ENCODE data around the gene DSC1. TPM values are rescaled to one million over a fixed set of nuclear protein-coding genes. Genes with fewer than 3 reads are reported as not detected.

Gene DSC1, protein sequence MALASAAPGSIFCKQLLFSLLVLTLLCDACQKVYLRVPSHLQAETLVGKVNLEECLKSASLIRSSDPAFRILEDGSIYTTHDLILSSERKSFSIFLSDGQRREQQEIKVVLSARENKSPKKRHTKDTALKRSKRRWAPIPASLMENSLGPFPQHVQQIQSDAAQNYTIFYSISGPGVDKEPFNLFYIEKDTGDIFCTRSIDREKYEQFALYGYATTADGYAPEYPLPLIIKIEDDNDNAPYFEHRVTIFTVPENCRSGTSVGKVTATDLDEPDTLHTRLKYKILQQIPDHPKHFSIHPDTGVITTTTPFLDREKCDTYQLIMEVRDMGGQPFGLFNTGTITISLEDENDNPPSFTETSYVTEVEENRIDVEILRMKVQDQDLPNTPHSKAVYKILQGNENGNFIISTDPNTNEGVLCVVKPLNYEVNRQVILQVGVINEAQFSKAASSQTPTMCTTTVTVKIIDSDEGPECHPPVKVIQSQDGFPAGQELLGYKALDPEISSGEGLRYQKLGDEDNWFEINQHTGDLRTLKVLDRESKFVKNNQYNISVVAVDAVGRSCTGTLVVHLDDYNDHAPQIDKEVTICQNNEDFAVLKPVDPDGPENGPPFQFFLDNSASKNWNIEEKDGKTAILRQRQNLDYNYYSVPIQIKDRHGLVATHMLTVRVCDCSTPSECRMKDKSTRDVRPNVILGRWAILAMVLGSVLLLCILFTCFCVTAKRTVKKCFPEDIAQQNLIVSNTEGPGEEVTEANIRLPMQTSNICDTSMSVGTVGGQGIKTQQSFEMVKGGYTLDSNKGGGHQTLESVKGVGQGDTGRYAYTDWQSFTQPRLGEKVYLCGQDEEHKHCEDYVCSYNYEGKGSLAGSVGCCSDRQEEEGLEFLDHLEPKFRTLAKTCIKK
- 3.0 TPM for total RNA-seq
- long read RNA-seq, partial matches to known transcripts, result 0 of 1 reads
- long read RNA-seq, other reads (novel, unspliced or antisense), result 1 of 1 reads

DNA sequence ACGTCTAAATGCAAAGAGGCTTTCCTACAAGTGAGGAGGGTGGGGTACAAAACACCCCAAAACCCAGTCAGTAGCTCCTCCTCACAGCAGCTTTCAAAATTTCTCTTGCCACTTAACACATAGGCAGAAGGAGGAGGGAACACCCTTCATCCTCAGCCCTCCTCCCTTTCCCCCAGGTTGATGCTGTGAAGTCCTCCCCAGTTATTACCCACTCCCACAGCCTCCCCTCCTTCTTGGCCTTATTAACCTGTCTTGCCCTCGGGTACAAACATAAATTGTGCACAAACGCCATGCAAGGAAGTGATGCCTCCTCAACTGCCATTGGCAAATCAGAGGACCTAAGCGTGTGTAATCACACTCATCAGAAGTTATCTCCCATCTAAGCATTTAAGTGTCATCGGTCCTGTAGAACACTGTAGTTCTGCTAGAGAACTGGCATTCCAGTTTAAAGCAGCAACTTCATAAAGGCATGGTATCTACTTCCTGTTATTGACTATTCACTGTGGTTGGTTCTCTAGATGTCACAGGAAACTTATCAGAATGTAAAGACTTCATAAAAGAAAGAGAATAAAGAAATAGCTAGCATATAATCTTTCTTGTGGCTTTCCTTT, at the start of gene DSC1:
Gene DSC1 (minus strand): TSS at position 32 of the 611 bp plus-strand sequence. CDS start 262 bp downstream, outside the sequence.
- intact Hi-C loops (cut with DNase I), result loop anchor here (2.0 kb wide), 1 partner anchor 14 kb away; no protein-coding TSS in a partner anchor
- no peak for ATAC-seq

DNA sequence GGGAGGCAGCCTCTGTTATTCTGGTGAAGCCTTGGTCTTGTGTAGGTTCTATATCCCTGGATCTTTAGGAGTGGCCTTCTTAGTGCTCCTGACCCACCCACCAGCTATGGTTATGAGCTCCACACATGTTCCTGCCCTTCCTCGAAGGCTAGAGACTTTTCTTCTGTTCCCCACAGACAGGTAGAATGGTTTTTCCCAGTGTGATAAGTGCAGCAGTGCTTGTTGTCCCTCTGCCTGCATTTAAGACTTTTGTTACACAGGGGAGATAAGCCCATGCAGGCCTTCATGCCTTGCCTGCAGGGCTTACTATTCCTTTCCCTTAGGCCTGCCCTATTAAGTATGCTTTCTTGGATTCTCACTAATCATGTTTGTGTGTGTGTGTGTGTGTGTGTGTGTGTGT, 48.4 kb upstream of the DSC1 start:
- no peak for DNase-seq (ENCODE audit: missing footprints)
- intact Hi-C loops (cut with DNase I), result no loop called here
- no peak for ATAC-seq

More for the DNA sequence above, at the start of gene DSC1:
- DNase-seq (ENCODE audit: missing footprints), result no peak

DNA sequence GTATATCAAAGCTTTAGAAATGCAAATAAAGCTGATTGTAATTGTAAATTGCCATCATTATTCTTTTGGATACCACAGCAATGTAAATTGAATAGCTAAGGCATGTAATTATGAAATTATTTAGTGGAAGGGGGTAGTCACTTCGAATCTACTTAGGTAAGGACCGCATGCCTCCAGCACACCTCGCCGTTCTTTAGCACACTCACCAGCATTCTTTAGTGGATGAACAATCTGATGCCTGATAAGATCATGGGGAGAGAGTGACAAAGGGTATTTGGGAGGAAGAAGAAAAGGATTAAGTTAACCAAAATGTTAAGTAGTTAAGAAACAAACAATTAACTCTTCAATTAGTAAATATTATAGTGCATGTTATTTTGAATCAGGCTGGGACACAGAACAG, 46.4 kb upstream of the DSC1 start:
- intact Hi-C loops (cut with DNase I), result loop anchor here (5.0 kb wide), 1 partner anchor 107 kb away; the partner anchor contains the start of gene DSC2
- DNase-seq (ENCODE audit: missing footprints), result no peak
- no peak for ATAC-seq

DNA sequence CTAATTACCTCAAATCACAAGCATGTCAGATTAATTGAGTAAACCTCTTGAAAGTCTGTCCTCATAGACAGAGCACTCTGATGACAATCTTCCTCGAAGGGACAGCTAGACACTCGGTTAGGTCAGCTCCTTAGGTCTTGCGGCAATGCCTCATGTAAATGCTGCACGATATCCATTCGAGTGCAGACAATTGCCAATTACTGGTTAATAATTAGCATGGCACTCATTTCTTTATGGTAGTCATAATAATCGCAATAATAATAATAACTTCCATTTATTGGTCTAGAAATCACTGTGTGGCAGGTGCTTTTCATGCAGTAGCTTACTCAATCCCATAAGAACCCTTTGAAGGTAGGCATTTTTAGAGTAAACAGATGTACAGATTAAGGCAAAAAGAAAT, 44.7 kb upstream of the DSC1 start:
- DNase-seq (ENCODE audit: missing footprints), result no peak
- ATAC-seq, result no peak
- intact Hi-C loops (cut with DNase I), result loop anchor here (5.0 kb wide), 1 partner anchor 105 kb away; the partner anchor contains the start of gene DSC2

DNA sequence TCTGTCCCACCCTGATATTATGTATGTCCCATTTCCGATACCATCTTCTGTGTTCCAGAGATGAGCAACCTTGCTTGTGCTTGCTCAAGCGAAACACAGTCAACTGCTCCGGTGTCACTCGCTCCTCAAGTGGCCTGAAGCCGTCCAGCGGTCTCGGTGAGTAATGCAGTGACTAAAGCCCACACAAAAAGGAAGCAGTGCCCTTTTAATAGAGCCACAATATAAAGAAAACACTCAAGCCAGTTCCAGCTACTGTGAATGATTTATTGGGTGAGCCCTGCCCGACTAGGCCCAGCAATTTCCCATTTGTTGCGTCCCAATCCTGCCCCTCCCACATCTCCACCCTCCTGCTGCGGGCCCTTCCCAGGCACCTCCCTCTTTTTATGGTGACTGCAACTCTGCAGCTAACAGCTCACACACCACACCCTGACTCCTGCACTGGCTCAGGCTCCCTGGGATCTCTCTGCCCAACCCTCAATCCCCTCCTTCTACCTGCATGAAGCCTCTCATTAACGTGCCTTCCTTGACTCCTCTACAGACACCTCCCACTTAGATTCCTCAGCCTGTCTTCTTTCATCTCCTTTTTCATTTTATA, 44.2 kb upstream of the DSC1 start:
- ATAC-seq, result peak; percentile 75
- peak; percentile 77 for DNase-seq (ENCODE audit: missing footprints)
- intact Hi-C loops (cut with DNase I), result loop anchor here (5.0 kb wide), 1 partner anchor 105 kb away; the partner anchor contains the start of gene DSC2

DNA sequence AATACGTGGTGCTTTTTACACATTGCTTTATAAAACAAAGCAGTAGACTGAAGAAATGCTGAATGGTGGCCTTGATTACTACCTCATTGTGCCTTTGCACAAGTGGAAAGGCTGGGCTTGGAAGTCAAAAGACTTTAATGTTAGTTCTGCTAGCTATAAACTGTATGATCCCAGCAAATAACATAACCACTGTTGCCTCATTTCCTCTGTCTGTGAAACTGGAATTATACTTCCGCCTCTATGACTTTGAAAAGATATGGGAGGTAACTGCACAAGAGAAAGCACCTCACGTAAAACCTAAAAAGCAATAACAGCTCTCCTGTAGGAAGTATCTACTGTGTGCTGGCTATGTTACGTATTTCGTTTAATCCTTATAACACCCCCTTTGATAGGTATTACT, 43.4 kb upstream of the DSC1 start:
- DNase-seq (ENCODE audit: missing footprints) (no peak), ATAC-seq (peak; percentile 14)
- intact Hi-C loops (cut with DNase I), result loop anchor here (5.0 kb wide), 1 partner anchor 104 kb away; the partner anchor contains the start of gene DSC2

DNA sequence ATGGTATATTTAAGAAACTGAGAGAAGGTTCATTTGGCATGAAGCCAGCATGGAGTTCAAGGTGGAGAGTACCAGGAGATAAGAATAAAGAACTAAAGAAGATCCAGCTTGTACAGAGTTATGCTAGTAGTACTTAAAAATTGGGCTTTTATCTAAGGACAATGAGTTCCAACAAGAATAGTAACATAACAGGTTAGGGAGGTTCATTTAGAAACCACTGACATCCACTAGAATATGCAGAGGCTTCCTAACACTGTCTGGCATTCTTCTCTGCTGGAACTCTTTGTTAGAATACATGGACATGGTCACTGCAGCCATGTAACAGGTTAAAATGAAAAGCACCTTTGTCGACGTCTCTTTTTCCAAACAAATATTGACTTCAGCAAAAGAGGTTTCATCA, 42.6 kb upstream of the DSC1 start:
- intact Hi-C loops (cut with DNase I), result loop anchor here (5.0 kb wide), 1 partner anchor 103 kb away; the partner anchor contains the start of gene DSC2
- DNase-seq (ENCODE audit: missing footprints) (no peak), ATAC-seq (no peak)

DNA sequence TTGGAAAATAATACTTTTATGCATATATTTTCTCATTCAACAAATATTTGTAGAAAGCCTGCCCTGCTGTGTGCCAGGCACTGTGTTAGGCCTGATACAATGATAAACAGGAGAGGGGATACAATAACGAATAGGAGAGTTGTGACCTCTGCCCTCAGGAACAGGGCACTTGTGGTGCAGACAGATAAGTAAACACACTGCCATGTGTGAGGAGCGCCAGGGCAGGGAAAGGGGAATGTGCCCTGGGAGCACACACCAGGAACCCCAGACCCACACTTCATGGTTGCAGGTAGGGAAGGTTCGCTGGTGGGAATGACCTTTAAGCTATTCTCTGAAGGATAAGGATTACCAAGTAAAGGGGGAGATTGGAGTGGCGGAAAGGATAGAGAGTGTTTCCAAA, 42.2 kb upstream of the DSC1 start:
- no peak for DNase-seq (ENCODE audit: missing footprints)
- ATAC-seq, result no peak
- intact Hi-C loops (cut with DNase I), result loop anchor here (5.0 kb wide), 1 partner anchor 103 kb away; the partner anchor contains the start of gene DSC2

DNA sequence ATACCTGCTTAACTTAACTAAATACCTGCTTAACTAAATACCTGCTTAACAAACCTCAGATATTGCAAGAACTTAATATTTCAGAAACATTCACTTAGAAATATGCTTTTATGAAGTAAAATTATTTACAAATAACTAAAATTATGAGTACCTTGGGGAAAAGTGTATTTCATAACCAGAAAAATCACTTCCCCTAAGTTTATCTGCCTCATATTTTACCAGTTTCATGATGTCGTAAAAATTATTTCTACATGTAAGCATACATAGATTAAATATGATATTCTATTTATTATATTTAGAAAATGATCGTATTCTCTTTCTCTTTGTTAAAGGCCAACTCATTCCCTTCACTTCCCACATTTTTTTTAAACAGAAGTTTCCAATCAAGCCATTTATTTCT, 41.5 kb upstream of the DSC1 start:
- intact Hi-C loops (cut with DNase I), result no loop called here
- no peak for DNase-seq (ENCODE audit: missing footprints)
- no peak for ATAC-seq

DNA sequence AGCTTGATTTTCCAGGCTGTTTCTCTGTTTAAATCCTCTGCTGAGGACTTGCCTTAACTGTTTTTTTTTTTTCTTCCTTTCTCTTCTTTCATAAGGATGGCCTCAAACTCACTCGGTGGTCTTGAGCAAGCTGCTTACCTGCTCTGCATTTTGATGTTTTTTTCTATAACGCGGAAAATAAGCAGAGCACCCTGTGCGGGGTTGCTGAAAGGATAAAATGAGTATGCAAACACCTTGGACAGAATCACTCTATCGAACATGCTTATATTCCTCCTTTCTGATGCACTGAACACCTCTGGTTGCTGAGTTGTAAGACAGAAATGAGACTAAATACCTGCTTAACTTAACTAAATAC, 41.1 kb upstream of the DSC1 start:
- intact Hi-C loops (cut with DNase I), result no loop called here
- no peak for DNase-seq (ENCODE audit: missing footprints)
- ATAC-seq, result no peak

DNA sequence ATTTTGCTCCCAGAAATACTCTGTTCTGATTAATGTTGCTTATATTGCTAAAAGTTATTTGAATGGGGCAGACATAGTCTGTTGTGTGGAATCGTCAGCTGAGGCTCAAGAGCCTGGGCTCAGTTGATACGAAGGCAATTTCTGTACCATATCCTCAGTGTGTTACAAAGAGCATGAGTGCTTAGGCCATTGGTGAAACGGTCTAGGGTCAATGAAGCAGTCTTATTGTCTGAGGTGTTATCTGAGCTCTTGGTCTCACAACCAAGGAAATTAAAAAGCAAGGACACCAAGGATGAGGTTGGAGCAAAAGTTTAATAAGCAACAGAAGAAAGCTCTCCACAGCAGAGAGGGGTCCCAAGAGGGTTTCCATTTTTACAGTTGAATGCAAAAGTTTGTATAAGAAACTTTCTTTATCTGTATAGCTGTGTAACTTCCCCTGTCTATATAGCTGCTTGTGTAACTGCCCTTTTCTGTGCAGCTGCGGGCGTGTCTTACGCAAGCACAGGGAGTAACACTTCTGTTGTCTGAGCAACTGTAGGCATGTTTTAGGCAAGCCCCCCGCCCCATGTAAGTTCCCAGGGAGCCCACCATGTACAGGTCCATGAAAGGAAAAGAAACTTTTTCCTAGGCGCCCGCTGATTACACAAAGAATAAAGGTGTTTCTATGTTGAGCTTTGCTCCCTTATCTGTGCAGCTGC, 40.6 kb upstream of the DSC1 start:
- DNase-seq (ENCODE audit: missing footprints), result peak; percentile 88
- intact Hi-C loops (cut with DNase I), result no loop called here
- ATAC-seq, result peak; percentile 47

DNA sequence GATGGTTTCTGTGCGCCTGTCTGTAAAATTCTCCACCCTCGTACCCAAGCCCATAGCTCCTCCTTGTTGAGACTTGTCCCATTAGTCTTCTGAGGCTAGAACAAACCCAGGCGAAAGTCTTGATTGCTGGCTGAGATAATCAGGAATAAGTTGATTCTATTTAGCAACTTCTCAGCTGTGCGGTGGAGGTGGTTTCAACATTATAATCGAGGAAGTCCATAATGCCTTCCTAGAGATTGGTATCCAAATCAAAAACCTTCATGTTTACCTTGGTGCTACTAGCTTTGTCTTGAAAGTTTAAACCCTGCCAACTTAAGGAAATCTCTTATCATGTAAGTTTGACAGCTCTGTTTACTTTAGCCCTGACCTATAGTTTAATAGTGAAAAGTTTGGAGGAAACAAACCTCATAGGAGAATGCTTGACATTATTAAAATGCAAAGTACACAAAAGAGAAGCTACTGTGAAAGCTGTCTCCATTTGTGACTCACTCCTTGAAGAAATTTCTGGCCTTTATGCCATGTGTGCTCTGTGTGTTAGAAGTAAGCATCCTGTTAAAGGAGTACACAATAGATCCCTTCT, 36.6 kb upstream of the DSC1 start:
- DNase-seq (ENCODE audit: missing footprints) (no peak), ATAC-seq (no peak)
- intact Hi-C loops (cut with DNase I), result no loop called here

DNA sequence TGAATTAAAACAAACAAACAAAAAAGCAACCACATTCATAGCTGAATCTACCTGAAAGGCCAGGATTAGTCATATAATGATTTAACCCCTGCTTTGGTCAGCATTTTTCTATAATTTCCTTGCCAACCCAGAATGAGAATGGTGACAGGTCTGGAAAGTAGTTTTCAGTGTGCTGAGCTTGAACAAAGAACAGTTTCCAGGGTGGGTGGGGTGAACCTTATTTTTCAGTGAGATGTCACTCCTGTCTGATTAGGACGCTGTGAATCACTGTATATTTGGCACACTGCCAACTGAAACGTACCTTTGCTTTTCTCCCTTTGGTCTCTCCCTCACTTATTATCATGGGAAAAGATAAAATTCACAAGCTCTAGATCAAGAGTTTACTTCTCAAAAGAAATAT, 35.0 kb upstream of the DSC1 start:
- ATAC-seq (no peak), DNase-seq (ENCODE audit: missing footprints) (no peak)
- intact Hi-C loops (cut with DNase I), result no loop called here

DNA sequence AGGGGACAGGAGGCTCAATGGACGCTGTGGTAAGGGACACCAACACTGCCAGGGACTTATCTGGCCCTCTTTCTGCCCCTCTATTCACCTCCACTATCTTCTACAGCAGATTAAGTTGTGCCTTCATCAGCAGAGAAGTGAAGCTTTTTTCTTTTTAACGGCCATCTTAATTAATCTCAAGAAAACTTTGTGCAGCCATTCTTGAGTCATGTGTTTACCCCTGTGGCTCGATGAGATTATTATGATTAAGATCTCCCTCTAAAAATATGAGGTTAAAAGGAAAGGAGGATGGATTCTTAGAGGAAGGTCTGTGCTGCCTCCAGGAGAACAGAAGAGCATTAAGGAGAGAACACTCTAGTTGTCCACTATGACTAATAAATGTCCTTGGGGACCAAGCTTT, 32.4 kb upstream of the DSC1 start:
- DNase-seq (ENCODE audit: missing footprints), result no peak
- intact Hi-C loops (cut with DNase I), result no loop called here
- ATAC-seq, result no peak

DNA sequence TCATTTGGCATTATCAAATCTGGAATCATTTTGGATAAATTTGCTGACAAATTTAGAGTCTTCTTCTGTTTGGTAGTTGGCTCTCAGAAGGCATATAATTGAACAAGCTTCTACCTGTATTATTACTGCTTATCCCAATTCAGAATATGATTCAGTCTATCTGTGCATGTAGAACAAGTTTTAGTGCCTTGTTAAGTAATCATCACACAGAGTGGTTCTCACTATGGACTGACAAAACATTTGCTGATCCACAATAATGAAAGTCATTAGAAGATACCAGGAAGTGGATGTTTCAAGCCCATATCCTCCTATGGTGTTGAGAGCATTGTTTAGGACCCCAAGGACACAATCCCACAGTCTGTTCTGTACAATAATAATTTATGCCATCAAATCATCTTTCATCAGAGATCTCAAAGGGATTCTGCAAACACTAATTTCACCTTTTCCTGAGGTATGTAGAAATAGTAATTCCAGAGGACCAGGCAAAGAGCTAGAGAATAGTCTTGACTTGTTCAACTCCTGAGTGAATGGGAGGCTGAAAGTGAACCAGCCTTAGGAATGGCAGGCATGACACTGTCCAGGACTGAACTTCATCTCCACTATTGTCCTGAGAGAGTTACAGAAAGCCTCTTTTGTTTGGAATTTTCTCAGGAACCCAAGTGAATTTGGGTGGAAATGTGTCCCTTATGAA, 29.6 kb upstream of the DSC1 start:
- ATAC-seq (no peak), DNase-seq (ENCODE audit: missing footprints) (no peak)
- intact Hi-C loops (cut with DNase I), result loop anchor here (5.0 kb wide), 1 partner anchor 35 kb away; no protein-coding TSS in a partner anchor

DNA sequence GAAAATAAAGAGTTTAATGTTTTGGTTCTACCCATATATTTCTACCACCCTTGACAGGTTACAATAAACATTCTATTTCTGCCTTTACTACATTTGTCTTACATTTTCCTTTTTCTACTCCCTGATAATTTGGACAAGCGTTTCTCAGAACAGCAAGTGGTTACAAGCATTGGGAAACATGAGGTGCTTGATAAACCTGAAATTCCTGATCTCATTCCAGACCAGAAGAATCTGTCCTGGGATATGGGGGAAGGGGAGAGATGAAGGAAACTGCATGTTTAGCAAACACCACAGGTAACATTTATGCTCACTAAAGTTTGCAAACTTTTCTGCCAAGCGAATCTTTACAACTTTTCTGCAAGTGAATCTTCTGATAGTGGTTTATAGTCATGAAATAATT, 28.3 kb upstream of the DSC1 start:
- intact Hi-C loops (cut with DNase I), result loop anchor here (5.0 kb wide), 1 partner anchor 36 kb away; no protein-coding TSS in a partner anchor
- DNase-seq (ENCODE audit: missing footprints), result no peak
- no peak for ATAC-seq

DNA sequence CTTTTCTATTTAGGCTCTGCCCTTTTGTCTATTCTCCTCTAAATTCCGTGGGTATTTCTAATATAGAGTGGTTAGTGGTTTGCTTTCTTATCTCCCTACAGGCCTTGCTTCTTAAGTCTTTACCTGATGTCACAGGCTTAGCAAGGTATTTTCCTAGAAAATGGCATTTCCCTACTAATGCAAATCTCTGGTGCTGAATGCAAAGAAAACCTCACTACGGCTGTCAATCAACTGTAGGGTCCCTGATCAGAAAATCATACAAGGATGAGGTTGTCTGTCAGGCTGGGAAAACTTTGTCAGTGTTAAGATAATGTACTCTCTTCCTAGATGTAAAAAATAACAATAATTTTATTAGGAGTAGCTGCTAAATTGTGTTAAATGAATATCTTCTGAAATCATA, 27.1 kb upstream of the DSC1 start:
- intact Hi-C loops (cut with DNase I), result loop anchor here (5.0 kb wide), 1 partner anchor 38 kb away; no protein-coding TSS in a partner anchor
- ATAC-seq (no peak), DNase-seq (ENCODE audit: missing footprints) (no peak)
